ENCODE data around the gene CNTNAP2.

CNTNAP2 gene

GRCh38 chr7:146319629-146320028, 203.0 kb downstream of the CNTNAP2 start:
- no peak for DNase-seq

GRCh38 chr7:146321301-146321700, 204.7 kb downstream of the CNTNAP2 start:
- DNase-seq: no peak

GRCh38 chr7:146331369-146331768, 214.8 kb downstream of the CNTNAP2 start:
- DNase-seq: no peak

- DNase-seq: no peak
These were observed 228.7 kb downstream of the CNTNAP2 start for GRCh38 chr7:146345251-146345650.

GRCh38 chr7:146346096-146346495, 229.5 kb downstream of the CNTNAP2 start:
- no peak for DNase-seq

GRCh38 chr7:146355216-146355615, 238.6 kb downstream of the CNTNAP2 start:
- DNase-seq: no peak

- DNase-seq: no peak
These were observed 242.6 kb downstream of the CNTNAP2 start for GRCh38 chr7:146359176-146359575.

- no peak for DNase-seq
These were observed 250.3 kb downstream of the CNTNAP2 start for GRCh38 chr7:146366938-146367337.

- no peak for DNase-seq
These were observed 253.6 kb downstream of the CNTNAP2 start for GRCh38 chr7:146370171-146370570.

- DNase-seq: no peak
These were observed 258.6 kb downstream of the CNTNAP2 start for GRCh38 chr7:146375170-146375569.

- no peak for DNase-seq
These were observed 261.6 kb downstream of the CNTNAP2 start for GRCh38 chr7:146378196-146378595.

- no peak for DNase-seq
These were observed 270.5 kb downstream of the CNTNAP2 start for GRCh38 chr7:146387140-146387539.

GRCh38 chr7:146388928-146389327, 272.3 kb downstream of the CNTNAP2 start:
- DNase-seq: no peak

GRCh38 chr7:146393346-146393745, 276.7 kb downstream of the CNTNAP2 start:
- no peak for DNase-seq

- no peak for DNase-seq
These were observed 280.5 kb downstream of the CNTNAP2 start for GRCh38 chr7:146397141-146397540.

GRCh38 chr7:146401939-146402338, 285.3 kb downstream of the CNTNAP2 start:
- no peak for DNase-seq

- no peak for DNase-seq
These were observed 289.1 kb downstream of the CNTNAP2 start for GRCh38 chr7:146405737-146406136.

GRCh38 chr7:146411975-146412374, 295.4 kb downstream of the CNTNAP2 start:
- no peak for DNase-seq

GRCh38 chr7:146412781-146413180, 296.2 kb downstream of the CNTNAP2 start:
- DNase-seq: no peak

GRCh38 chr7:146414373-146414772, 297.8 kb downstream of the CNTNAP2 start:
- DNase-seq: no peak

- no peak for DNase-seq
These were observed 298.3 kb downstream of the CNTNAP2 start for GRCh38 chr7:146414937-146415336.

- no peak for DNase-seq
These were observed 300.6 kb downstream of the CNTNAP2 start for GRCh38 chr7:146417176-146417575.

- DNase-seq: no peak
These were observed 306.8 kb downstream of the CNTNAP2 start for GRCh38 chr7:146423446-146423845.

- no peak for DNase-seq
These were observed 307.5 kb downstream of the CNTNAP2 start for GRCh38 chr7:146424084-146424483.

GRCh38 chr7:146433501-146433900, 316.9 kb downstream of the CNTNAP2 start:
- DNase-seq: no peak

- no peak for DNase-seq
These were observed 326.5 kb downstream of the CNTNAP2 start for GRCh38 chr7:146443102-146443501.
